H1 (cell line): ENCODE results near the gene SMIM38. TPM values are rescaled to one million over a fixed set of nuclear protein-coding genes. Genes with fewer than 3 reads are reported as not detected.

Source experiments
- ASH2L ChIP-seq: fragments of 200-600, 300-600 bp; sonication (generic); IDR thresholded peaks from one replicate; pipeline ENCODE4 v1.7.1; 2017; ENCODE audit warnings: low read length
- CBX5 ChIP-seq: fragments of 300-800, 300-1000 bp; sonication (generic); IDR thresholded peaks from 2 replicates; pipeline ENCODE4 v1.7.1; 2016; ENCODE audit warnings: antibody characterized with exemption, low read length, low read depth
- POLR2A ChIP-seq, 2 experiments: IDR thresholded peaks; 1 replicate in 1 of 2; 2 replicates in 1 of 2; pipeline ENCODE4 v1.6.1; 2011; ENCODE audit warnings: low read depth in 2 of 2, low read length in 2 of 2, mild to moderate bottlenecking in 2 of 2; ENCODE audit errors: control extremely low read depth in 1 of 2
- RXRA ChIP-seq: IDR thresholded peaks from 2 replicates; pipeline ENCODE4 v1.6.1; 2011; ENCODE audit warnings: low read depth, mild to moderate bottlenecking, low read length, moderate library complexity; ENCODE audit not compliant: insufficient read depth
- TEAD4 ChIP-seq: IDR thresholded peaks from 2 replicates; pipeline ENCODE4 v1.6.1; 2012; ENCODE audit warnings: low read depth, low read length, inconsistent platforms, mixed read lengths
- polyA plus RNA-seq, 7 experiments: library from polyadenylated mRNA; depleted of rRNA in 3 of 7; stranded (reverse) in 5 of 7; unstranded in 2 of 7; fragments of >200 nt in 5 of 7; fragments of 200-250 nt in 2 of 7; gene quantifications; 1 replicate in 5 of 7; 2 replicates in 1 of 7; 4 replicates in 1 of 7; pipeline versions ENCODE4 v1.2.1 to v1.2.3, GENCODE V29; 2011 to 2013; ENCODE audit warnings: missing spikeins in 2 of 7, mixed read lengths in 2 of 7
- total RNA-seq: library from RNA; stranded (reverse); fragmentation: NEBNext Ultra II Directional; extraction: Animal tissue kit (Norgen Biotek cat#: 25700); gene quantifications from 2 replicates; pipeline ENCODE4 v1.2.1, GENCODE V29; 2021

Gene SMIM38
- total and polyA plus RNA-seq, 2 of the 8 experiments (the other 6 are each of a cell fraction or from before 2014, with no cell fraction given), result 0.17 to 0.20 TPM

DNA sequence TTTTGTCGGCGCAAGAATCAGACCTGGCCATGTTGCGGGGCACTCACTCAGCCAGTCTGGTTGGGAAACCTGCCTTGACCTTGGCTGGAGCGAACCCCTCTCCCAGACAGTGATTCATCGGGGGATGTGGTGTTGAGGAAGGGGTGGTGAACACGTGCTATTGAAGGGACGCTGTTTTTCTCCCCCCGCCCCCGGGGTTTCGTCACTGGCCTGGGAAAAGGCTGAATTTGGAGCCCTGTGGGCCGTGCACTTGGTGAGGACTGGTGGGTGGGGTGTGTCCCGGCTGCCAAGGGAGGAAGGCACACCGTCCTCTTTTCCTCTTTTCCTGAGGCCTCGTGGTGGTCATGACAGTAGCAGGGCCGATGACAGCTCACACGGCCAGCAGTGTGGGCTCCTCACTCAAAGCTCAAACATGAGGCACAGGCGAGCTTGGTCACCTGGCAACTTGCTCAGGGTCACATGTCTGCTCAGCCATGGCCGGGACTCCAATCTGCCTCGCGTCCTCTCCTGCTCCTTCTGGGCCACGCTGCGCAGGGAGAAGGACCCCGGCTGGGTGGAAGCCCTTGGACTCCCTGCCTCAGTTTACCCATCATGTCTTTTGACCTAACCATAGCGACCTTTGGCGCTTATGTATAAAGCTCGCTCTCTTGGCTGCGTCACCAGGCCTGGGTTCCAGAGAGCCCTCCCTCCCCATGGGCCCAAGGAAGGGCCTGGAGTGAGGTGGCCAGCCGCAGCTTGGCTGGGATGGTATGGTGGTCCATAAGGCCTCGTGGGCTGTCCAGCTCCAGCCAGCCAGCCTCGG is 49.4 kb downstream of the SMIM38 start (continued):
- TF ChIP-seq RXRA (no peak), POLR2A (IDR thresholded peaks at IDR 0.05; ENCODE audit: control extremely low read depth in 1 of 2, low read depth in 2 of 2, low read length in 2 of 2) (no peak), TEAD4 (no peak), CBX5 (no peak), ASH2L (no peak)

Other genes starting within 250 kb of the SMIM38 start
- not detected in 2 replicates for gene MRGPRD, start 174.9 kb upstream of the SMIM38 start, total RNA-seq
- gene MRGPRD, start 174.9 kb upstream of the SMIM38 start, polyA plus RNA-seq (2011; rRNA removed), result not detected in 2 replicates
- gene MRGPRF, start 142.7 kb upstream of the SMIM38 start, total RNA-seq, result 11.0 and 11.9 TPM in 2 replicates
- gene MRGPRF, start 142.7 kb upstream of the SMIM38 start, polyA plus RNA-seq (2011; rRNA removed), result 7.5 and 12.2 TPM in 2 replicates
- gene TPCN2, start 107.0 kb upstream of the SMIM38 start, total RNA-seq, result 16.3 and 18.6 TPM in 2 replicates
- gene TPCN2, start 107.0 kb upstream of the SMIM38 start, polyA plus RNA-seq (2011; rRNA removed), result 9.7 and 16.8 TPM in 2 replicates
- 0.67 and 0.86 TPM in 2 replicates for gene MYEOV, start 138.2 kb downstream of the SMIM38 start, total RNA-seq
- gene MYEOV, start 138.2 kb downstream of the SMIM38 start, polyA plus RNA-seq (2011; rRNA removed), result 0.44 and 1.0 TPM in 2 replicates